ENCODE measurements around the gene PILRB.
"Not testable (repeated sequence)": the region's sequence is repeated elsewhere in the genome, so short reads cannot be mapped to it uniquely, and the experiment has no call there.

PILRB gene

DNA sequence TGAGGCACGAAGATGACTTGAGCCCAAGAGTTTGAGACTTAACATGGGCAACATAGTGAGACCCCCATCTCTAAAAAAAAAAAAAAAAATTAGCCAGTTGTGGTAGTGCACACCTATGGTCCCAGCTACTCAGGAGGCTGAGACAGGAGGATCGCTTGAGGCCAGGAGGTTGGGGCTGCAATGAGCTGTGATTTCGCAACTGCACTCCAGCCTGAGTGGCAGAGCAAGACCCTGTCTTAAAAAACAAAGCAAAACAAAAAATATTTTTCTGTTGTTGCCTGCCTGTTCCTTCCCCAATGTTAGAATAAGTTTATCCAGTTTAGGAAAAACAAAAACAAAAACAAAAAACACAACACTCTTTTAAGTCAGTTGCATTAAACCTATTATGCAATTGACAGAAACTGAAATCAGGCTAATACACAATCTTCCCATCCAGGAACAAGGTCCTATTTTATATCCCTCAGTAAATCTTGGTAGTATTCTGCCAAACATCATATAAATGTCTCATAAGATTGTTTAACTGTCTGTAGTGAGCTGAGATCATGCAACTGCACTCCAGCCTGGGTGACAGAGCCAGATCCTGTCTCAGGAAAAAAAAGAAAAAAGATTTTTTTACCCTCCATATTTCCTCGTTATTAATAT is 20.3 kb downstream of the PILRB start:
- DNase-seq, result no peak

DNA sequence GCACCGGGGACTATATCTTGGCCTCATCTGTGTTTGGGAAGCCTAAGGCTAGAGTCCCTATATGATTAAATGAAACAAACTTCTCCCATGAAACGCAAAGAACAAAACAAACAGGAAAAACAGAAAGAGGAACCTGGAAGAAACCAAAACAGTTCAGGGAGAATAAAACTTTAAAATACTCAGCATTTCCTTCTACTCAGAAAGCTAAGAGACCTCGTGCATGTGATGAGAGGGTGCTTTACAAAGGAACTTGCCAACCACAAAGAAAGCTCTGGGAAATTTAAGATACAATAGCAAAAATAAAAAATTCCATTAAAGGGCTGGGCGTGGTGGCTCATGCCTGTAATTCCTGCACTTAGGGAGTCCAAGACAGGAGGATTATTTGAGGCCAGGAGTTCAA is 22.3 kb downstream of the PILRB start:
- DNase-seq, result peak; percentile 70 to 83

DNA sequence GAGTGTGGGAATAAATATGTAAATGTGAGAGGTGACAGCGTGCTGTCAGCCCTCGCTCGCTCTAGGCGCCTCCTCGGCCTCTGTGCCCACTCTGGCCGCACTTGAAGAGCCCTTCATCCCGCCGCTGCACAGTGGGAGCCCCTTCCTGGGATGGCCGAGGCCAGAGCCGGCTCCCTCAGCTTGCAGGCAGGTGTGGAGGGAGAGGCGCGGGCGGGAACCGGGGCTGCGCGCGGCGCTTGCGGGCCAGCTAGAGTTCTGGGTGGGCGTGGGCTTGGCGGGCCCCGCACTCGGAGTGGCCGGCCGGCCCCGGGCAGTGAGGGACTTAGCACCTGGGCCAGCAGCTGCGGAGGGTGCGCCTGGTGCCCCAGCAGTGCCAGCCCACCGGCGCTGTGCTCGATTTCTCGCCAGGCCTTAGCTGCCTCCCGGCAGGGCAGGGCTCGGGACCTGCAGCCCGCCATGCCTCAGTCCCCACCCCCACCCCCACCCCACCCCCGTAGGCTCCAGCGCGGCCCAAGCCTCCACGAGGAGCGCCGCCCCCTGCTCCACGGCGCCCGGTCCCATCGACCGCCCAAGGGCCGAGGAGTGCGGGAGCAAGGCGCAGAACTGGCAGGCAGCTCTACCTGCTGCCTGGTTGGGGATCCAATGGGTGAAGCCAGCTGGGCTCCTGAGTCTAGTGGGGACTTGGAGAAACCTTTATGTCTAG is 23.8 kb downstream of the PILRB start:
- not testable (repeated sequence) for DNase-seq

- not testable (repeated sequence) for DNase-seq
Measured at GRCh38 chr7:100382234-100382853, 24.4 kb downstream of the PILRB start.

DNA sequence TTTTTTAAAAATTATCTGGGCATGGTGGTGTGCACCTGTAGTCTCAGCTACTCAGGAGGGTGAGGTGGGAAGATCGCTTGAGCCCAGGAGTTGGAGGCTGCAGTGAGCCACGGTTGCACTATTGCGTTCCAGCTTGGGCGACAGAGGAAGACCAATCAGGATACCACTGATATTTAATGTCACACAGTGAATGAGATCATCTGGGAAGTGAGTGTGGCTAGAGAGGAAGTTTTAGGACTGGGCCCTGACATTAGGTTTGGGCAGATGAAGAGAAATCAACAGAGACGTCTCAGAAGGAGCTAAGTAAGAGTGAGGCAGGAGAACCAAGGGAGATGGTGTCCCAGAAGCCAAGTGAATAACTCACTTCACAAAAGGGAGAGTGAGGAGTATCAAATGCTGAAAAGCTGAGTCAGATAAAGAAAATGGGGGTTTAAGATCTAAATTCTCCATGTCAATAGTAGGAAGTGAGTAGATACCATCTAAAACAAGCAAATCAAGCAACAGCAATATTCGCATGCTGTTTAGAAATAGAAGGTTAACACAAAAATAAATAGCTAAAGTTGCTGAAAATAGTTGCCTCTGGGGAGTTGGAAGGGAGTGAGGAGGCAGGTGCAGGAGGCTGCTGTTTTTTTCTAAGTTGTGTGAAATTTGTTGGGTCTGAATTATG is 26.8 kb downstream of the PILRB start:
- peak; percentile 71 for DNase-seq

- no peak for DNase-seq
Measured at GRCh38 chr7:100386940-100387339, 29.0 kb downstream of the PILRB start.

DNA sequence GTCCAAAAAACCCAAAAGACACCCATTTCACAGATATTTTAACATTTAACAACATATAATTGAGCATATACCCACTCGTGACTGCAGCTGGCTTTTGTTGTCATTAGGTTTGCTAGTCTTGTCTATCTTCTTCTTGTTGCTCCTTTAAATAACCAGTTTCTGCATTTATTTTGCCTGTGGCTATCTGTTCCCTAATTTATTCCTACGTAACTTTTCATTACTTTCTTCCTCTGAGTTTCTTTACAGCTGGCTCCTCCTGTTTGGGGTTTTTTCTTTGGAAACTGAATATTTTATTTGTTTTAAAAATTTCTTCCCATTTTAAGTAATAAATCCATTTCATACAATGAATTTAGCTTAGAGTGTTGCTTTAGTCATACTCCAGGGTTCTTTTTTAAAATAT is 29.8 kb downstream of the PILRB start:
- DNase-seq, result no peak

GRCh38 chr7:100389437-100390088 is 31.6 kb downstream of the PILRB start:
- DNase-seq, result no peak

DNA sequence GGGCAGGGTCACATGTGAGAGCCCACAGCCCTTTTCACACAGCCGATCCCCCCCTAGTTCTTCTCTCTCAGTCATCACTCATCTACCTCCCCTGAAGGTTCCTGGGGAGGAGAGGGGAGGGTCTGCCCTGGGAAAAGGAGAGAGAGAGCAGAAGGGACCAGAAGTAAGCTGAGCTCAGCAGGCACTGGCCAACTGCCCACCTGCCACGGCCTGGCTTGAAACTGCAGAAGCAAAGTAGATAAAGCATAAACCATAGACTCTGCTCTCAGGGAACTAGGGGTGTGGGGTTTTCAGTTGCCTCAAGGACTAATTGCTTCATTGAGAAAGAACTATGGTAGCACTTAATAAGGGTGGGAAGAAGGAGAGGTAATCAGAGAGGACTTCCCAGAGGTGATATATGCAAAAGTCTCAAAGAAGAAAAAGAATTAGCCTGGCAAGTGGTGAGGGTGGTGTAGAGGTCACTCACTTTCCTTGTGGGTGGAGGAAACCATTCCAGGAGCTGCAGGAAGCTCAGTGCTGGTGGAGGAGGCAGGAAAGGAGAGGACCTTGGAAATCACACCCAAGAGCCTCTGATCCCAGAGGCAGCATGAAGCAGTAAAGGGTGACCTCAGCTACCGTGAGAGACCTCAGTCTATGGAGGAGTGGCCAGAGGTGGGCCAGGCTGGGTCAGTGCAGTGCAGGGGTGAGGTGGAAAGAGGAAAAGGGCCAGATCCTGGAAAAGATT is 32.5 kb downstream of the PILRB start:
- no peak for DNase-seq

- DNase-seq, result no peak
Measured at GRCh38 chr7:100393233-100393905, 35.5 kb downstream of the PILRB start.

DNA sequence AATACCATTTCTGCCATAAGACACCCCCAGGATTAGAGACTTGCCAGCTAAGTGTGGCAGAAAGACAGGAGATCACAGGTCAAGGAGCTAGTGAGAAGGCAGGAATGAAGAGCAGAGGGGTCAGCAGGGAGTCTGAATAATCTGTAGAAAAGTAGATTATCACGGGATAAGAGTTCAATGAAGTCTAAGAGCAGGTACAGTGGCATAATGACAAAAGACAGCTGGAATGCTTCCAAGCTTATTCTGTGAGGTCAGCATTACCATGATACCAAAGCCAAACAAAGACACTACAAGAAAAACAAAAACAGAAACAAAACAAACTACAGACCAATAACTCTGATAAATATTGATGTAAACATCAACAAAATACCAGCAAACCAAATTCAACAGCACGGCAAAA is 36.2 kb downstream of the PILRB start:
- DNase-seq, result no peak

DNA sequence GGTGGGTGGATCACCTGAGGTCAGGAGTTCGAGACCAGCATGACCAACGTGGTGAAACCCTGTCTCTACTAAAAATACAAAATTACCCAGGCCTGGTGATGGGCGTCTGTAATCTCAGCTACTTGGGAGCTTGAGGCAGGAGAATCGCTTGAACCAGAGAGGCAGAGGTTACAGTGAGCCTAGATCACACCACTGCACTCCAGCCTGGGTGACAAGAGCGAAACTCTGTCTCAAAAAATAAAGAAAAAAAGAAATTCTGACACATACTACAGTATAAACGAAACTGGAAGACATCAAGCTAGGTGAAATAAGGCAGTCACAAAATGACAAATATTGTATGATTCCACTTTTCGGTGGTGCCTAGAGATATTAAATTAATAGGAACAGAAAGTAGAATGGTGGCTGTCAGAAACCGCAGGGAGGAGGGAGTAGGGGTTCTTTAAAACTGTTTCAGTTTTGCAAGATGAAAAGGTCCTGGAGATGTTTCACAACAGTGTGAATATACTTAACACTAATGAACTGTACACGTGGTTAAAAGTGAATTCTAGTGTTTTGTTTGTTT is 38.6 kb downstream of the PILRB start:
- peak; percentile 73 to 89 for DNase-seq

DNA sequence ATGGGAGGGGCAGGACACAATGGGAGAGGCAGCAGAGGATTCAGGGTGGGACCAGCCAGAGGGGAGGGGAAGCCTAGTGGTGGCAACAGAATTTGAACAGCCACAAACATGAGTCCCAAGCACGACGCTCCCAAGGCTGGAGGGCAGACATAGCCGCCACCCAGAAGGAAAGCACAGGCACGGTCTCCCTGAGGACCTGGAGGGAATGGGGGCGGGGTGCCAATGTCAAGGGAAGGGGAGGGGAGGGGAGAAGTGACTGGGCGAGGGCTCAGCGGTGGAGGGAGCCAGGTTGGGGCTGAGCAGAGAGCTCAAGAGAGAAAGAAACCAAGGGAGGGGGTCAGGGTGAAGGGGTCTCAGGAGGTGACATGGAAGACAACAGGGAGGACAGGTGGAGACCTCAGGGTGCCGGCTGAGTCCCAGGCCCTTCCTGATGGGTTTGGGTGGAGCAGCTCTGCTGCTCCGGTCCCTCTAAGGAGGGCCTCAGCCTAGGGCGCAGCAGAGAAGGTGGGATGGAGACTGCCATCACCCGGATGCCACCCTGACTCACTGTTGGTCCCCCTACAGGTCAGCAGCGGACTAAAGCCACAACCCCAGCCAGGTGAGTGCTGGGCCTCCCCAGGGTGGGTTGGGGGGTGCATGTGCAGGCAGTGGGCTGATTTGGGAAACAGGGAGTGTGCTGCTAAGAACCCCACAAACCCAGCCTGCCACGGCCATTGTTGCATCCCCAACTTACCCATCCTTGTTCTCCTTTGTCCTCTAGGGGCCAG is 39.6 kb downstream of the PILRB start:
- DNase-seq, result no peak

- DNase-seq, result no peak
Measured at GRCh38 chr7:100398239-100398638, 40.3 kb downstream of the PILRB start.

DNA sequence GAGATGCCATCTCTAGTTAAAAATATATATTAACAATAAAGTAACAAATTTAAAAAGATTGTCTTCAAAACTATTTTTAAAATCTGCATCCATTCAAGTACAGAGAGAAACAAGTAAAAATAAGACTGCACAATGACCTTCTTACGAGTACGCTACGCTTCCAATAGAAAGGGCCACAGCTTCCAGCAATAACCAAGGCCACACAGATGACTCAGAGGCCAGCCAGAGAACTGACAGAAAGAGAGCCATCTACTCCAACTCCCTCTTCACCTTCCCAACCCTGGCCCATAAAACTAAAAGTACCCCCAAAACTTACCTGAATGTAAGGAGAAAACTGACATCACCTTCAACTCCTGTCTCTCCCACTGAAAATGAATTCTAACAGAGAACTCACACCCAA is 42.1 kb downstream of the PILRB start:
- DNase-seq, result no peak

DNA sequence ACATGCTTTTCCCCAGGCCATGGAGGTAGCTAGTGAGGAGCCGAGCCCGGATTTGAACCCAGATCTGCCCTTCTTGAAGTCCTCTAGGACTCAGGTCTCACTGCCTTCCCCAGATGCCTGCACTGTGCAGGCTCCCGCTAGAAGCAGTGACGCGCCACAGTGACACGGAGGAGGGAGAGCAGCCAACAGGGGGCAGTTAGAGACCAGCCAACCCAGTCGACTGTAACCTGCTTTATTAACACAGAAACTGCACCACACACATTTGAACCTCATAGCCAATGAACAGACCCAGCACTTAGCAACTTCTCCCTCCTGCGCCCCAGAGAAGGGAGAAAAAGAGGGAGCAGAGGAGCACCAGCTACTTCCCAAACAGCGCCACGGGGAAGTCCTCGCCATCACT is 42.7 kb downstream of the PILRB start:
- DNase-seq, result no peak

DNA sequence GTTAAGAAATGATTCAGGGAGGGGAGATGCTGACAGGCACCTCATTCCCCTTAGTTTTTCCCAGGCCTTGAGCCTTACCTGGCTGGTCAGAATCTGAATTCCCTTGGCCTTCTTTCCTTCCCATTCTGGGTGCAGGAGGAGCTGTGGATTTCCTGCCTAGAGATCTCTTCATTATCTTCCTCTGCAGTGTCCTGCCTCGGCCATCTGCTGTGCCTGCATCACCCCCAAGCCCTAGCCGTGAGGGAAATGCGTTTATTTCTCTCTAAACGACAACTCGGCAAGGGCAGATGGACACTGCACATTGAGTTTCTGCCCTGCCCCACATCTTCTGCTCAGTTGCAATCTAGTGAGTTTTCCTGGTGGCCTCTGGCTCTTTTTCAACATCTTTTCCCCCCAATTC is 43.9 kb downstream of the PILRB start:
- DNase-seq, result no peak

DNA sequence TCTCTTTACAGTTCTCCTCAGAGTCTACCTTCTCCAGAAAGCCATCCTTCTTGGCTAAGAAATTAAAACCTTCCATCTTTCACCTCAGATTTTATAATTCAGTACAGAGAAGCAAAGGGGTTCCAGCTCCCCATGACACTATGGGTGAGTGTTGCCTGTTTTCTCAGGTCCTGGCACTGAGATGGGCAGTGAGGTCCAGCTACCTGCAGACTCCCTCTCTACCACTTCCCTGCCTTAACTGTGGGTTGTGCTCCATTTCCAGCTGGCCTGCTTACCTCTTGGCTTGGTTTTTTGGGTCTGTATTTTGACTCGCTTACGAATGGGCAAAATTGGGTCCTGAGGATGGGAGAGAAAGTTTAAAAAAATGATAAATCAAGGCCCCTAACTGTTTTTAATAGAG is 44.3 kb downstream of the PILRB start:
- DNase-seq, result no peak

DNA sequence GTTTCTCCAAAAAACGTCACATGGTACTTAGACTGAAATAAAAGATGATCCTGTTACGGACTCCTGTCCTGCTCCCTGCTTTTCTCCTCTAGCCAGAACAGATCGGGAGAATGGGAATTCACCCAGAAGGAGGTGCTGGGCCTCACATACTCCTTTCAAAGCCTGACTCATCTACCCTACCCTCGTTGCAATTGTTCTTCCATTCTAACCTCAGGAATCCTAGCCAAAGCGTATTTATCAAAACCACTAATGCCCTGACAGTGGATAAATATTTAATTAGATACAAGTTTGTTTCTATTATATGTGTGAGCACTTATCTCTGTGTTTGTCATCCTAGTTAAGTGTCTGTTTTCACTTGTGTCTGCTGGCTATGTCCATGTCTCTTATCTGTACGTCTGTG is 48.9 kb downstream of the PILRB start:
- DNase-seq, result no peak

Measured in inflammatory macrophage (primary cell).